Gastroesophageal sphincter (tissue), 3 donors: Measurements from ENCODE around the gene PLPP2.

Experiments used
- EP300 ChIP-seq: sonication (generic); formaldehyde crosslinking; IDR thresholded peaks from one replicate; pipeline ENCODE4 v1.6.1; 2017; ENCODE audit warnings: antibody characterized with exemption, mild to moderate bottlenecking
- POLR2A ChIP-seq, 2 donors: fragments of 450-650 bp; IDR thresholded peaks; one replicate each; pipeline ENCODE4 v1.6.1; 2017; ENCODE audit warnings: antibody characterized with exemption in 2 of 2, mild to moderate bottlenecking in 2 of 2, moderate library complexity in 1 of 2
- POLR2AphosphoS5 ChIP-seq: sonication (generic); formaldehyde crosslinking; IDR thresholded peaks from one replicate; pipeline ENCODE4 v1.6.1; 2017; ENCODE audit warnings: antibody characterized with exemption
- TF ChIP-seq, protein P1 (sequence below), 4 experiments: fragments of 200-600 bp in 2 of 4; fragments of 450-650 bp in 2 of 4; sonication (generic) in 1 of 4; IDR thresholded peaks; one replicate each; pipeline ENCODE4 v1.5.1; 2017 to 2019; ENCODE audit warnings: antibody characterized with exemption in 4 of 4, mild to moderate bottlenecking in 2 of 4, moderate library complexity in 2 of 4

DNA sequence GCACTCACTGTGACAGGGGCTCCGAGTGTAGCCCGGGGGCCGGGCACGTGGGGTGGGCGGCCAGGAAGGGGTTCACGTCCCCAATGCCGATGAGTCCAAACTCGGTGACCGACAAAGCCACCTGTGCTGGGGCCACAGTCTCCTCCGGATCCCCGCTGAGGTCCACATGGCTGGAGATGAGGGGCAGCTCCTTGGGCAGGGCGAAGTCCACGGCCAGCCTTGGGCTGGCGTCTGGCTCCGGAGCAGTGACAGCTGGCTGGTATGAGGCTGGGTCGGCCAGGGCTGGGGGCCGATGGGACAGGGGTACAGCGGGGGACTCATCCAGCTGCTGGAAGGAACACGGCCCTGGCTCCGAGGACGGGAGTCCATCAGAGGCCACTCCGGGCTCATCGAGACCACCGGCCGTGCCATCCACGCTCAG, 15.9 kb upstream of the PLPP2 start:
- TF ChIP-seq, protein P1, sequence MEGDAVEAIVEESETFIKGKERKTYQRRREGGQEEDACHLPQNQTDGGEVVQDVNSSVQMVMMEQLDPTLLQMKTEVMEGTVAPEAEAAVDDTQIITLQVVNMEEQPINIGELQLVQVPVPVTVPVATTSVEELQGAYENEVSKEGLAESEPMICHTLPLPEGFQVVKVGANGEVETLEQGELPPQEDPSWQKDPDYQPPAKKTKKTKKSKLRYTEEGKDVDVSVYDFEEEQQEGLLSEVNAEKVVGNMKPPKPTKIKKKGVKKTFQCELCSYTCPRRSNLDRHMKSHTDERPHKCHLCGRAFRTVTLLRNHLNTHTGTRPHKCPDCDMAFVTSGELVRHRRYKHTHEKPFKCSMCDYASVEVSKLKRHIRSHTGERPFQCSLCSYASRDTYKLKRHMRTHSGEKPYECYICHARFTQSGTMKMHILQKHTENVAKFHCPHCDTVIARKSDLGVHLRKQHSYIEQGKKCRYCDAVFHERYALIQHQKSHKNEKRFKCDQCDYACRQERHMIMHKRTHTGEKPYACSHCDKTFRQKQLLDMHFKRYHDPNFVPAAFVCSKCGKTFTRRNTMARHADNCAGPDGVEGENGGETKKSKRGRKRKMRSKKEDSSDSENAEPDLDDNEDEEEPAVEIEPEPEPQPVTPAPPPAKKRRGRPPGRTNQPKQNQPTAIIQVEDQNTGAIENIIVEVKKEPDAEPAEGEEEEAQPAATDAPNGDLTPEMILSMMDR (IDR thresholded peaks at IDR 0.05), result no peak
- TF ChIP-seq POLR2A (IDR thresholded peaks at IDR 0.05) (no peak), POLR2AphosphoS5 (no peak), EP300 (no peak)
